HS-5 (cell line): Measurements from ENCODE around the gene RNF34.

Experiments
- DNase-seq: peaks from one replicate; pipeline ENCODE4 v3.0.0-alpha.2; 2012; ENCODE audit warnings: low read depth

Gene RNF34

DNA sequence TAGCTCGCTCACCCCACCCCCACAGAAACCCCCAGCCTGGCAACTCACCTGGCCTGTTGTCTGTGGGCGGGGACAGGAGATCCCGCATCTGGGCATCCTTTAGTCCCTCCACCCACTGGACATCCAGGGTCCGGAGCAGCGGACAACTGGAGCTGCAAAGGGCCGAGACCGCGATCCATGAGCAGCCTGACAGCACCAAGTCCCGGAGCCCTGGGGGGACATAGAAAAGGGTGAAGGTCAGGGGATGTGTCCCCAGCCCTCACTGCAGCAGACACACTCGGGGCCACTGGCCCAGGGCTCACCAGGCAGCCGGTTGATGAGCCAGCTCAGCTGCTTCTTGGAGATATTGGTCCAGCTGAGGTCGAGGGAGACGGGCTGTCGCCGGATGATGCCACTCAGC, 40.9 kb downstream of the RNF34 start:
- DNase-seq, result no peak

GRCh38 chr12:121441555-121441954, 41.6 kb downstream of the RNF34 start:
- no peak for DNase-seq

GRCh38 chr12:121442028-121442948, 42.4 kb downstream of the RNF34 start:
- no peak for DNase-seq

GRCh38 chr12:121443193-121443870, 43.4 kb downstream of the RNF34 start:
- no peak for DNase-seq

DNA sequence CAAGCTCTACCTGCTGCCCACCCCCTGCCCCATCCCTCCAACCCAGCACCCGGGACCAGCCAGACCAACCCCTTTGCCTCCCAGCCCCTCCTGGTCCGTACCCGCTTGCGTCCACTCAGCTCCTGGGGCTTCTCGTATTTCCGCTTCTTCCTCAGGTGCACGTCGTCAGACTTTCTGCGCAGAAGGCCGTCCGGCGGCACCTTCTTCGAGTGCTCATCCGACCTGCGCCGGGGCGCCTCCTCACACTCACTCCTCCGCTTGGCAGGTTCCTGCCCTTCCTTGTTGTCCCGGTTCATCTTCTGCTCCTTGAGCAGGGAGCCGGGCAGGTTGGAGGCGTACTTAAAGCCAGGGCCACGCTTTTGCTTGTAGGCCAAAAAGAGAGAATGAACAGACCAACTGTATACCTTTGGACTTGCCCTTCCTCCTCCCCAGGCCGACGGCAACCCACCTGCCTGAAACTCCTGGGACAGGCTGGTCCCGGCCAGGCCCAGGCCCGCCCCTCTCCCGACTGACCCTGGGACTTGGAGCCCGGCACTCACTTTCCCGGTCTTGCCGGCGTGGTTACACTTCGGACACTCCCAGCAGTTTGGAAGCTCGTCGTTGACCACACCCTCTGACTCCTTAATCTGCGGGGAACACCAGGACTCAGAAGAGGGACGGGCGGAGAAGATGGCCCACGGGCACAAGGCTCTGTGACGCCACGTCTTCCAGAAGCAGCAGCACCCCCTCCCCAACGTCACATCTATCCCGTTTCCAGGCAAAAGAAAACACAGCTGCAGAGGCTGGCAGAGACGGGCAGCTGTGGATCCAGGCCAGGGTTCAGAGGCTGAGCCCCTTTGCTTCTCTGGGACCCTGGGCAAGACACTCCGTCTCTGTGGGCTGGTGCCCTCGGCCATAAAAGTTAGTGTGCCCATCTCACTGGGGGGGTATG, 44.3 kb downstream of the RNF34 start:
- DNase-seq, result no peak

DNA sequence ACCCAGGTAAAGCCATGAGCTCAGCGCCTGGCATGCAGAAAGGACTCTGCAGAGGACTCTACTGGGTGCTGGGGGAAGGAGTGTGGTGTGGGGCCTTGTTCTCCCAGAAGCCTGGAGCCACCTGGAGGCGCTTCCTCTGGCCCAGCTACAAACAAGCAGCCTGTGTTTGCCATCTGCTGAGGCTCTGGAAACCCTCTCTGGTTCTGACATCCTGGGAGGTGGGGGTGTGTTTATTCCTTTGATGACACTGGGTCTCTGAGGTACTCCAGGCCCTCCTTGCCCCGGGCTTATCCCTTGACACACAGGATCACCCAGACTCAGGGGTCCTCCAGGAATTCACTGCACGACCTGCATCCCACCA, 44.9 kb downstream of the RNF34 start:
- no peak for DNase-seq

- no peak for DNase-seq
Observed at GRCh38 chr12:121446750-121447149, 46.8 kb downstream of the RNF34 start.

GRCh38 chr12:121448771-121449315, 48.9 kb downstream of the RNF34 start:
- no peak for DNase-seq

DNA sequence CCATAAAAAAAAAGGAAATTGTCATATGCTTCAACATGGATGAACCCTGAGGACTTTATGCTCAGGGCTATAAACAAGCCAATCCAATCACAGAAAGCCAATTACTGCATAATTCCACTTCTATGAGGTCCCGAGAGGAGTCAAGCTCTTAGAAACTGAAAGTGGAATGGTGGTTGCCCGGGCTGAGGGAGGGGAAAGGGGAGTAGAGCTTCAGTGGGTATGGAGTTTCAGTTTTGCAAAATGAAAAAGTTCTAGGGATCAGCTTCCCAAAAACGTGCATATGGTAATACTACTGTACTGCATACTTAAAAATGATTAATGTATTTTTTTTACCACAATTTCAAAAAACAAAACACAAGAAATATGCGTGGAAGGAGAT, 52.0 kb downstream of the RNF34 start:
- DNase-seq, result no peak

GRCh38 chr12:121452340-121452984, 52.5 kb downstream of the RNF34 start:
- no peak for DNase-seq

DNA sequence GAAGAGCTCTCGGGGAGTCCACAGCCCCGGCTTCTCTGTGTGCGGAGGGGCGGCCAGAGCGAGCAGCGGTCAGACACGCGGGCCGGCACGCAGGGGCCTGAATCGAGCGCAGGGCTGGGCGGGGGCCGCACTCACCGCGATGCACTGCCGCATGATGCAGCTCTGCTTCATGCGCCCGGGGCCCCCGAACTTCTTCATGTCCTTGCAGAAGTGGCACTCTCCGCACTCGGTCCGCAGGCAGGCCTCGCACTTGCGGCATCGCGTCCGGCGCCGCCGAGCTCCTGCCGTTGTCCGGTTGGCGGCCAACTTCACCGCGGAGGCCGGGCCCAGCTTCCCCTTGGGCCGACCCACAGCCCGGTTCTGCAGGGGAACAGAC, 53.1 kb downstream of the RNF34 start:
- no peak for DNase-seq

DNA sequence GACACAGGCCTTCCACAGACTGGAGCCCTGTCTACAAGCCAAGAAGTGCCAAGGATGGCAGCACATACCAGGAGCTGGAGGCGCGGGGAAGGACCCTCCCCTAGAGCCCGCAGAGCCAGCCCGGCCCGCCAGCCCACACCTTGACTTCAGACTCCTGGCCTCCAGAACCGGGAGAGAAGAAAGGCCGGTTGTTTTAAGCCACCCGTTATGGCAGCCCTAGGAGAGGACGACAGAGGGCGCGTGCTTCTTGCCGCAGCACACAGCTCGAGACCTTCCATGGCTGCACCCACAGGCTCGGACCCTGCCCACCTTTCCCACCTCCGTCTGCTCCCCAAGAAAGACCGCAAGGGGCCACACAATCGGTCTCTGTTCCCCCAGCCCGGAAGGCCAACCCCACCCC, 53.7 kb downstream of the RNF34 start:
- no peak for DNase-seq

DNA sequence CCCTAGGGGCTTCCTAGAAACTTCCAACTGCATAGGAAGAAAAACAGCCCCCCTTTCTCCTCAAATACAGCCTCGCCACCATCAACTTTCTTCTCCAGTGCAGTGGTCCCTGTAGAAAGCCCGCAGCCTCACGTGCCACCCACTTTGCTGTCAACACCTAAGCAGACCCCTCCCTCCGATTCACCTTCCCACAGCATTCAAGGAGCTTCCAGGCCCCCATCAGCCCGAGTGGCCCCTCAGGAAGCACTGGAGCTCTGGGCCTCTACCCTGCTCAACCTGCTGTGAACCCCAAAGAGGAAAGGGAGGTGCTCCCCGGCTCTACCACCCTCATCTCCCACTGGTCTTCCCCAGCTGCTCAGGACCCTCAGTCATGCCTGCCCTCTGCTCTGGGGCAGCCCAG, 55.0 kb downstream of the RNF34 start:
- DNase-seq, result no peak

DNA sequence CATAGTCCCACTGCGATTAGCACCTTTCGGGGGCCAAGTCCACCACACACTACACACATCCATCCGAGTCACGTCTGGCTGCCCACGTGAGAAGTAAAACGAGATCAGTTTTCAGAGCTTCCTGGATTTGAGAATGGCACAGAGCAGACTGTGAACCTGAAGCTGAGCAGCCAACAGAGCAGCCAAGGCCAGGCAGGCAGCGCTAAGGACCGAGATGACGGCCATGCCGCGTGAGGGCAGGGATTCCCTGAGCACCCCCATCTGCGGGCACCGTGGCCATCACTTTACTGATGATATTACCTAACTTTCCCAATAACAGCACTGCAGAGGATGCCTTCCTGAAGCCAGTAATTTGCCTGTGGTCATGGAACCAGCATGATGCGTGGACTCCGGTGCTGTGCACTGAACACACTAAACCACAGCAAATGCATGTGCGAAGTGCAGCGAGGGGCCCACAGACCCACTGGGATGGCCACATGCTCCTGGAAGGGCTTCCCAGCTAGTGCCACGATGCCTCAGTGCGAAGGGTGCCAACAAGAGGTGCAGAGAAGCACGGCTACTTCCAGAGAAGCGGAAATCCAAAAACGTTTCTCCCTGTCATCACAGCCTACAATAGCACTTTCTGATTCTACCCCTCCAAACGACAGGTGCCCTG, 56.0 kb downstream of the RNF34 start:
- no peak for DNase-seq

DNA sequence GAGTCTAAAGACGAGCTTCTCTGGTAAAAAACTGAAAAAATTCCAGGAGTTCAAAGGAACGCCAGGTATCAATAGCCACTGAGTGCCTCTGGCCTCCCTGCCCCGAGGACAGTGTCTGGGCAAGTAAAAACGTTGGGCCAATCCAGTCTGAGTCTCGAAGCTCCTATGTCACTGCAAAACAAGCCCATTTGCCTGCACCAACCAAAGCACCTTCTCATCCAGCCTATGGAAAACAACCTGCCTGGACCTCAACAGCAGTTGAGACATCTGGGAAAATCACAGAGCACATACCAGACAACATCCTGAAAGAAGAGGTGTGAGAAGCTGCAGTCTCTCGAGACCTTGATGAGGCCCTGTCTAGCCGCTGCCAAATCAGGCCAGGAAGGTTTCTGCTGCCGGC, 56.6 kb downstream of the RNF34 start:
- DNase-seq, result no peak

GRCh38 chr12:121461048-121461447, 61.1 kb downstream of the RNF34 start:
- DNase-seq, result no peak

DNA sequence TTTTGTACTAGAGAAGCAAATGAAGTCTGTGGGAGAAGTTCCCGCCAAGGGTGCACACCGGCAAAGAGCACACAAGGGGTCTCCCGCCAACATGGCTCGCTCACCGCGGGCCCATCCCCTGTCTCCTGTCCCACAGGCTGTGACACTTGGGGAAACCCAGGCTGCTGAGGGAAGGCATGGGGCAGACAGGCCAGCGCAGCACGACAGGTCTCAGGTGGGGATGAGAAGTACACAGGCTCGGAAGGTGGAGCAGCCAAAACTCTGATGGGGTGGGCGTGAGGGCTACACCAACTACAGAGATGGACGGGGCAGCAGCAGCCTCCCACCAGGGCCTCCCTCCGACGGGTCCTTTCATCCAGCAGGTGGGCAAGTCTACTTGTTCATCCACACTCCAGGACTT, 64.4 kb downstream of the RNF34 start:
- DNase-seq, result no peak

DNA sequence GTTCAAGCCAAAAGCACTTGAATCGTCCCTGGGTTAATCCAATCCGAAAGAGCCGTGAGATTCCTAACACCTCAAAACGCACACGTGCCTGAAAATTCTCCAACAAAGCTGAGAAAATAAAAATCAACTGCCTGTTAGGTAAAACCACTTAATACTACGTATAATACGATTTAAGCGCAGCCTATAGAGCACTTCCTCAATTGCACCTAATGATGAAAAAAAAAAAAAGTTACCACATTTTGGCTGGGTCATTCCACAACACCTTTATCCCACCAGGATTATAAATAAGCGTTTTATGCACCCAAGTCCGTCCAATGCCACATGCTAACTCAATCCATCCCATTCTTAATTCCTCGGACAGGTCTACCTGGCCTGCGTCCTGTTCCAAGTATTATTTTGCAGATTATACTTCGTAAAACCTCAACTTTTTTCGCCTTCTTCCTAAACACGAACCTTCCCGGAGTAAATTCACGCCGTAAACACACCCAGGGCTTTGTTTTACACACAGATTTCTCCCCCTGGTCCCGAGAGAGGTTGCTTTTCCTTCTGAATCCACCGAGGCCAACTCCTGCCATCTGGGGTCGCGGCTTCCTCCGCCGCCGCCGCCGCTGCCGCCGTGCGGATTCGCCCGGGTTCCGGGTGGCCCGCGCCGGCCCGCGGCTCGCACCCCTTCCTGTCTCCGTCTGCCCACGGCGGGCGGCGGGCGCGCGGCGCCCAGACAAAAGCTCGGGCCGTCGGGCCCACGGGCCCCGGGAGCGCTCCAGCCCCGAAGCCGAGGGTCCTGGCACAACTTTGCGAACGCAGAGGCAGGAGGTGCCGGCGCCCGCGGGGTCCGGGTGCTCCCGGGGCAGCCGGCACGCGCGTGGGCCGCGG, 66.2 kb downstream of the RNF34 start:
- no peak for DNase-seq

- DNase-seq, result no peak
Observed at GRCh38 chr12:121466794-121467637, 67.1 kb downstream of the RNF34 start.
